ENCODE data around the gene CDV3. TPM values are rescaled to one million over a fixed set of nuclear protein-coding genes. Genes with fewer than 3 reads are reported as not detected.
A peak's percentile ranks its signal among the peaks of the same experiment; 100 is the strongest.

The CDV3 gene
- total and polyA plus RNA-seq, 10 donors = 68.1 to 253 (median 206) TPM

- DNase-seq = peak; percentile 85
- no peak for TF ChIP-seq POLR2AphosphoS5 (IDR thresholded peaks at IDR 0.05)
- TF ChIP-seq POLR2A (IDR thresholded peaks at IDR 0.05) = no peak
- no peak for TF ChIP-seq CTCF (IDR thresholded peaks at IDR 0.05 in 8 of 11, conservative IDR thresholded peaks at IDR 0.05 in 3 of 11)
- Histone ChIP-seq H3K27me3 (replicated peaks in 1 of 7) (no peaks in the 10 kb centered on the region), H3K4me3 (peak overlapping the region in 6 of 8 donors; percentile 17 to 90 (median 51)), H3K9me3 (no peaks in the 10 kb centered on the region), H3K36me3 (peaks cover 0 to 25% (median 14%) of the 10 kb centered on the region in 6 donors), H3K4me1 (peaks cover 31 to 80% (median 51%) of the 10 kb centered on the region in 6 donors), H3K27ac (peak overlapping the region; percentile 81 to 99 (median 97))
- intact Hi-C loops (cut with DNase I; ENCODE audit: low total_unique reads) = no loop called here
- 42 to 51% (median 46%) methylated on average over 19 of the region's 19 CpGs for WGBS, 5 donors
Measured at GRCh38 chr3:133572158-133573053, 1.1 kb upstream of the CDV3 start.

- intact Hi-C loops (cut with DNase I; ENCODE audit: low total_unique reads) = no loop called here
- H3K9me3 ChIP-seq = no peaks in the 10 kb centered on the region
- WGBS, 5 donors = 0 to 1% (median 0%) methylated on average over 31 to 33 of the region's 33 CpGs
- TF ChIP-seq POLR2A (IDR thresholded peaks at IDR 0.05) (peak in 1 of 3 donors; percentile 53), POLR2AphosphoS5 (IDR thresholded peaks at IDR 0.05) (peak in 1 of 3 donors; percentile 90), CTCF (IDR thresholded peaks at IDR 0.05 in 8 of 11, conservative IDR thresholded peaks at IDR 0.05 in 3 of 11) (peak in 8 of 11 experiments; percentile 12 to 67 (median 48))
- peak overlapping the region; percentile 88 to 99 (median 98) for H3K27ac ChIP-seq
- peak; percentile 100 for DNase-seq
- H3K4me1 ChIP-seq = peaks cover 38 to 80% (median 56%) of the 10 kb centered on the region in 6 donors
- peak overlapping the region in 7 of 8 donors; percentile 46 to 90 (median 67) for H3K4me3 ChIP-seq
- H3K27me3 ChIP-seq (replicated peaks in 1 of 7) = no peaks in the 10 kb centered on the region
- peaks cover 0 to 33% (median 19%) of the 10 kb centered on the region in 6 donors for H3K36me3 ChIP-seq
Measured at GRCh38 chr3:133573054-133573628, 345 bp upstream of the CDV3 start.

GRCh38 chr3:133574260-133574881 is 885 bp downstream of the CDV3 start:
- Histone ChIP-seq H3K27ac (peak overlapping the region; percentile 88 to 99 (median 97)), H3K9me3 (no peaks in the 10 kb centered on the region), H3K4me3 (peak overlapping the region; percentile 56 to 90 (median 74)), H3K36me3 (peaks cover 0 to 45% (median 30%) of the 10 kb centered on the region in 6 donors), H3K27me3 (replicated peaks in 1 of 7) (no peaks in the 10 kb centered on the region), H3K4me1 (peaks cover 49 to 85% (median 68%) of the 10 kb centered on the region in 6 donors)
- 0 to 1% (median 0%) methylated on average over 10 to 54 of the region's 54 CpGs for WGBS, 5 donors
- DNase-seq = peak; percentile 96
- intact Hi-C loops (cut with DNase I; ENCODE audit: low total_unique reads) = no loop called here
- TF ChIP-seq POLR2A (IDR thresholded peaks at IDR 0.05) = peak in 1 of 3 donors; percentile 74
- peak; percentile 85 to 90 (median 90) for TF ChIP-seq POLR2AphosphoS5 (IDR thresholded peaks at IDR 0.05)
- peak in 4 of 11 experiments; percentile 18 to 45 (median 31) for TF ChIP-seq CTCF (IDR thresholded peaks at IDR 0.05 in 8 of 11, conservative IDR thresholded peaks at IDR 0.05 in 3 of 11)

All from spleen (tissue), 11 donors.